ENCODE results near the gene COL6A1. TPM values are rescaled to one million over a fixed set of nuclear protein-coding genes. Genes with fewer than 3 reads are reported as not detected.
"Not testable (repeated sequence)": the region's sequence is repeated elsewhere in the genome, so short reads cannot be mapped to it uniquely, and the experiment has no call there.

COL6A1 gene
- total RNA-seq, 2 donors from 2014 or later: 814 to 1,189 TPM

- ATAC-seq (ENCODE audit: insufficient number of reproducible peaks, low FRiP score, low read depth) (peak; percentile 37), DNase-seq (ENCODE audit: low spot score) (no peak)
- TF ChIP-seq, protein P1, sequence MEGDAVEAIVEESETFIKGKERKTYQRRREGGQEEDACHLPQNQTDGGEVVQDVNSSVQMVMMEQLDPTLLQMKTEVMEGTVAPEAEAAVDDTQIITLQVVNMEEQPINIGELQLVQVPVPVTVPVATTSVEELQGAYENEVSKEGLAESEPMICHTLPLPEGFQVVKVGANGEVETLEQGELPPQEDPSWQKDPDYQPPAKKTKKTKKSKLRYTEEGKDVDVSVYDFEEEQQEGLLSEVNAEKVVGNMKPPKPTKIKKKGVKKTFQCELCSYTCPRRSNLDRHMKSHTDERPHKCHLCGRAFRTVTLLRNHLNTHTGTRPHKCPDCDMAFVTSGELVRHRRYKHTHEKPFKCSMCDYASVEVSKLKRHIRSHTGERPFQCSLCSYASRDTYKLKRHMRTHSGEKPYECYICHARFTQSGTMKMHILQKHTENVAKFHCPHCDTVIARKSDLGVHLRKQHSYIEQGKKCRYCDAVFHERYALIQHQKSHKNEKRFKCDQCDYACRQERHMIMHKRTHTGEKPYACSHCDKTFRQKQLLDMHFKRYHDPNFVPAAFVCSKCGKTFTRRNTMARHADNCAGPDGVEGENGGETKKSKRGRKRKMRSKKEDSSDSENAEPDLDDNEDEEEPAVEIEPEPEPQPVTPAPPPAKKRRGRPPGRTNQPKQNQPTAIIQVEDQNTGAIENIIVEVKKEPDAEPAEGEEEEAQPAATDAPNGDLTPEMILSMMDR (IDR thresholded peaks at IDR 0.05): no peak
- Histone ChIP-seq H3K4me1 (ENCODE audit: control insufficient read depth in 1 of 2, low read depth in 2 of 2) (peaks cover 17 to 51% of the 10 kb centered on the region in 2 donors), H3K27ac (peak overlapping the region; percentile 96 to 98), H3K27me3 (replicated peaks; ENCODE audit: insufficient read depth) (no peaks in the 10 kb centered on the region), H3K4me3 (peak overlapping the region; percentile 75), H3K9me3 (no peaks in the 10 kb centered on the region), H3K36me3 (no peaks in the 10 kb centered on the region)
Measured at GRCh38 chr21:45972716-45973474, 8.7 kb upstream of the COL6A1 start.

GRCh38 chr21:45973475-45974072, 8.0 kb upstream of the COL6A1 start:
- DNase-seq (ENCODE audit: low spot score): no peak
- Histone ChIP-seq H3K36me3 (no peaks in the 10 kb centered on the region), H3K4me1 (ENCODE audit: control insufficient read depth in 1 of 2, low read depth in 2 of 2) (peaks cover 17 to 56% of the 10 kb centered on the region in 2 donors), H3K9me3 (no peaks in the 10 kb centered on the region), H3K27me3 (replicated peaks; ENCODE audit: insufficient read depth) (no peaks in the 10 kb centered on the region), H3K4me3 (peak overlapping the region; percentile 75), H3K27ac (peak overlapping the region; percentile 96 to 98)
- TF ChIP-seq, protein P1 (IDR thresholded peaks at IDR 0.05): peak; percentile 66
- ATAC-seq (ENCODE audit: insufficient number of reproducible peaks, low FRiP score, low read depth): peak; percentile 56

DNA sequence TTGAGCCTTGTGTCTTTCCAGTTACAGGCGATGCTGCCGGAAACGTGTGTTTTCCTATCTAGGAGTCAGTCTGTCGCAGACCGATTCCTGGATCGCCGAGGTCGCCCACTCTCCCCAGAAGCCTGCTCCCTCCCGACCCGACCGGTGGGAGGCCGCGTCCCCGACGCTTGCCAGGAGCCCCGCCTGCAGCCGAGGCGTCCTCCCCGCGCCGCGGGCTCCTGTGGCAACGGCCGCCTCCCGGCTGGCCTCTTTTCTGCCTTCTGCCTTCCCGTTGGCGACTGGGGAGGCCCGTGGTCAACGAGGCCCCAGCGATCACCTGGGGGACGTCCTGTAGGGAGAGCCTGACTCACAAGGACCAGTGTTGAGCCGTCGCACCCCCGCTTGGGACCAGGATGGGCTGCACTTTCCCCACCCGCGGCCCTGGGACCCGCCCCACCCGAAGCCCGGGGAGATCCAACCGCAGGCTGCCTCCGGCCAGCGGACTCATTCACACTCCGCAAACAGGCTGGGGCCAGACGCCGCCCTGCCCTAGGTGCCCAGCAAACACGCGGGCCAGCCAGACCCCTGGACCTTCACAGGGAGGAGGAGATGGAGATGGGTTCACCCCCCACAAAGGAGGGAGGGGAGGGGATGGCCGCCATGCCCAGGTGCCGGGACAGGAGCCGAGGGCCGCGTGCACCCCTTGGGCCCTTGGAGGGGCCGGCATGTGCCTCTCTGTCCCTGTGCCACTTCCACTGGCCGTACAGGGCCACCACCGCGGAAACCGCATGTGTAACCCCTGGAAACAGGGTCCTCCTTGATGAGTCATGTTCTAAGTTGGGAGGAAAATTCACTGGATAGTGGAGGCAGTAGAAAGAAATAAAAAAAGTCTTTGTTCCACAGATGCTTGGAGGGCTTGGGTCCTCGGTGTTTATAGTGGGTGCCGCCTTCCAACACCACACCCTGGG, 7.2 kb upstream of the COL6A1 start:
- Histone ChIP-seq H3K36me3 (no peaks in the 10 kb centered on the region), H3K27ac (peak overlapping the region; percentile 96 to 98), H3K27me3 (replicated peaks; ENCODE audit: insufficient read depth) (no peaks in the 10 kb centered on the region), H3K4me3 (peak overlapping the region; percentile 75), H3K4me1 (ENCODE audit: control insufficient read depth in 1 of 2, low read depth in 2 of 2) (peaks cover 17 to 60% of the 10 kb centered on the region in 2 donors), H3K9me3 (no peaks in the 10 kb centered on the region)
- TF ChIP-seq, protein P1 (IDR thresholded peaks at IDR 0.05): no peak
- ATAC-seq (ENCODE audit: insufficient number of reproducible peaks, low FRiP score, low read depth): peak; percentile 46
- no peak for DNase-seq (ENCODE audit: low spot score)

DNA sequence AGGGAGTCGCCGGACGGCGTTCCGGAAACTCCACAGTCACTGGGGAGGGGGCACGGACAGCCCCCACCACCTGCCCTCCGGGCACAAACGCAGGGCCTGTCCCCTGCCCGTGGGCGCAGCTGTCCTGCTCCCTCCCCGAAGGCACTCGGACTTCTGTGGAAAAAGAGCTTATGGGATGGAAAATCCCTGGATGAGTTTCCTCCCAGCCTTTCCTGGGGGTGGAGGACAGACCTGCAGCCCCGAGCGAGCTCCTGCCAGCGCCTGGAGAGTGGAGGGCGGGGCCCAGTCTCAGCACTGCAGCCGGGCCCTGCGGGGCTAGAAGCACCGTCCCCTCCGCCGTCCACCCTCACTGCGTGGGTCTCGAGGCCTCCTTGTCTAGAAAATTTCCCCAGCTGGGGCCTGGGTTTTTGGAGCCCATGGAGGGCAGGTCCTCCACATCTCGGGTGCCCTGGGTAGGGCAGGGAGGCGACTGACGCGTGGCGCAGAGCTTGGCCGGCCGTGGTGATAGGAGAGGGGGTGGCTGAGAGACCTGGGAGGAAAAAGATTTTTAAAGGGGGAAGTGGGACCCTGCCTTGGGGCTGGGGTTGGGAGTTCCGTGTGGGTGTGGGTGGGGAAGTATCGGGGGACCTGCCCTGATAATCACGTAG, 6.4 kb upstream of the COL6A1 start:
- TF ChIP-seq, protein P1 (IDR thresholded peaks at IDR 0.05): no peak
- DNase-seq (ENCODE audit: low spot score) (no peak), ATAC-seq (ENCODE audit: insufficient number of reproducible peaks, low FRiP score, low read depth) (peak; percentile 0)
- H3K36me3 ChIP-seq: no peaks in the 10 kb centered on the region
- H3K9me3 ChIP-seq: no peaks in the 10 kb centered on the region
- H3K27me3 ChIP-seq (replicated peaks; ENCODE audit: insufficient read depth): no peaks in the 10 kb centered on the region
- H3K27ac ChIP-seq: peak overlapping the region; percentile 96 to 98
- peak overlapping the region; percentile 75 for H3K4me3 ChIP-seq
- peaks cover 17 to 60% of the 10 kb centered on the region in 2 donors for H3K4me1 ChIP-seq (ENCODE audit: control insufficient read depth in 1 of 2, low read depth in 2 of 2)

- not testable (repeated sequence) for H3K9me3 ChIP-seq; ATAC-seq (ENCODE audit: insufficient number of reproducible peaks, low FRiP score, low read depth); DNase-seq (ENCODE audit: low spot score); H3K4me3 ChIP-seq; H3K36me3 ChIP-seq; H3K27me3 ChIP-seq (replicated peaks; ENCODE audit: insufficient read depth)
- Histone ChIP-seq H3K27ac (peak overlapping the region; percentile 96 to 98), H3K4me1 (ENCODE audit: control insufficient read depth in 1 of 2, low read depth in 2 of 2) (peaks cover 17 to 56% of the 10 kb centered on the region in 2 donors)
Measured at GRCh38 chr21:45975667-45976409, 5.7 kb upstream of the COL6A1 start.

All from thoracic aorta (tissue), 2 donors.